ENCODE measurements around the gene FJX1.

FJX1 gene, protein sequence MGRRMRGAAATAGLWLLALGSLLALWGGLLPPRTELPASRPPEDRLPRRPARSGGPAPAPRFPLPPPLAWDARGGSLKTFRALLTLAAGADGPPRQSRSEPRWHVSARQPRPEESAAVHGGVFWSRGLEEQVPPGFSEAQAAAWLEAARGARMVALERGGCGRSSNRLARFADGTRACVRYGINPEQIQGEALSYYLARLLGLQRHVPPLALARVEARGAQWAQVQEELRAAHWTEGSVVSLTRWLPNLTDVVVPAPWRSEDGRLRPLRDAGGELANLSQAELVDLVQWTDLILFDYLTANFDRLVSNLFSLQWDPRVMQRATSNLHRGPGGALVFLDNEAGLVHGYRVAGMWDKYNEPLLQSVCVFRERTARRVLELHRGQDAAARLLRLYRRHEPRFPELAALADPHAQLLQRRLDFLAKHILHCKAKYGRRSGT

DNA sequence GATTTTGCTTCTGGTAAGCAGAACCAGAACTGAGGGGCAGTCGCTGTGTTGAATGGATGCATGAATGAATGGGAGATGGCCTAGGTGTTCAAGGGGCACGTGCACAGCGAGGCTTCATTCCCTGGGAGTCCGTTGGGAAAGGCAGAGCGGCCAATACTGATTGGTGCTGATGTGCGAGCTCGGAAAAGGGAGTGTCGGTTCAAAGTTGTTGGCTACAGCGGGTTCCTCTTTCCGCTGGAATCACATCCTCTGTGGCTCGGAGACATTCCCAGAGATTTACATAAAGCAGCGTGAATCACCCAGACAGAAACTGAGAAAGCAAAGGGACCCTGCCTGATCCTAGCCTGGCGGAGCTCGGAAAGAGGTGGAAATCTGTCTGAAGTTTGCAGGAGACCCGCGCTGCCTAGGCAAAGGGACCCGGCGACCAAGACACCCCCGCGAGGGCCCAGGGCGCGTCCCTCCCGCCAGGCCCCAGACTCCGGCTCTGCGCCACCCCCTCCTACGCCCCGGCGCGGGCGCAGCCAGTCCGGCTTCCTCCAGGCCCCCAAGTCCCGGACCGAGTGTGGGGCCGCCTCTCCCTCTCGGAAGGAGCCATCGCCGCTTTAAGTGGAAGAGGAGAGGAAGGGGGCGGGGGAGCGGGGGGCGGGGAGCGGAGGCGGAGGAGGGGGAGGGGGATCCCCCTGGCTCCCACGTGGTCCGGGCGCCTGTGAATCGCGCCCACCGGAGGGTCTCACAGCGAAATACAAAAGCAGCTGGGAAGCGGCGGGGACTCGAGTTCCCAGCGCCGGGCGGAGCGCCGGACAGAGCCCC is at the start of gene FJX1:
FJX1 (plus strand) TSS at position 774 of the 810 bp plus-strand sequence. CDS start 177 bp downstream, outside the sequence.
- peak; percentile 3 for DNase-seq (ENCODE audit: low read depth)

DNA sequence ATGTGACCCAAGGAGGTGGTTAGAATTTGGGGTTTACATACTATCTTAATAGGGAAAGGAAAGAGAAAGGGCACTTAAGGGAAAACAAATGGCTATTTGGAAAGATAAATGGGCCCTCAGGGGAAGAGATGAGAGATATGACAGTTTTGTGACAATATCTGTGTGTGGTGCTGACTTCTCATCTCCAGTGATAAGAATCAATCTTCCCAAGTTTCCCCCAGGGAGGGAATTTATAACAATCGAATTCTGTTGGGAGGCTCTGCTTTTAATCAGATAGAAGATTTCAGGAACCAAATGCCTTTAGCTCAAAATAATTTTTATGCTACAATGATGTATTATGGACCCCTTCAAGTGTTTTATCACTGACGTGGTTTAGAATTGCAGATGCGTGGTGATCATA is 46.6 kb upstream of the FJX1 start:
- DNase-seq (ENCODE audit: low read depth) = no peak

DNA sequence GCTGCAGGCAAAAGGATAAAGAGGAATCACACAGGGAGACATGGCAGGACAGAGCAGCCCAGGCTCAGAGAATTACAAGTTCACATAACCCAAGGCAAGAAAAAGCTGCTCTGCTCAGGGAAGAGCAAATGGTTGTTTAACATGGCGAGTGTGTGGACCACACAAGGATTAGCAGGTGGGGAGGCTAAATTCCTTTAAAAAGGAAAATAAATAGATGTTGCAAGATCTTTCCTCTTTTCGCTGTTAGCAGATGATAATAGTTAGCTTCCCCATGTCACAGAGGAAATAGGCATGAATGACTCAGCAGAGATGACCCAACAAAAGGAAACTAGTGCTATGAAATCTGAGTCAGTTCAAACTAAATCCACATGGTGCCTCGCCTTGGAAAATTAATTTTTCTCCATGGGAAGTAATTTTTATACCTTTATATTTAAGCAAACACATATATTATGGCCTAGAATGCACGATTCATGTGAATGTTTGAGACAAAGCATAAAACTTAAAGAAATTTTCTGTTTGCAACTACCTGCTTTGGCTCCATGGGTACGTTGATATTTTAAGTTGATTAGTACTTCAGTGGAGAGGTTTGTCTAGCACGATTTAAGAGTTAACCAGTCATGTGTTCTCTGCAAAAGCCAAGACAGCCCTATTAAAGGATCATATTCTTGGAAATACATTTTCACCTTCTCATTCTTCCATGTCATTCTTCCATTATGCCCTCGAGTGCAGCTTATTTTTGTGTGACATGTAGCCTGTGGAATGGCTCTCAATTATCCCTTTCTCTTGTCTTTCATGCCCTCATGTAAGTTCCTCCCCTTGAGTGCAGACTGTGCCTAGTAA is 38.5 kb upstream of the FJX1 start:
- no peak for DNase-seq (ENCODE audit: low read depth)

DNA sequence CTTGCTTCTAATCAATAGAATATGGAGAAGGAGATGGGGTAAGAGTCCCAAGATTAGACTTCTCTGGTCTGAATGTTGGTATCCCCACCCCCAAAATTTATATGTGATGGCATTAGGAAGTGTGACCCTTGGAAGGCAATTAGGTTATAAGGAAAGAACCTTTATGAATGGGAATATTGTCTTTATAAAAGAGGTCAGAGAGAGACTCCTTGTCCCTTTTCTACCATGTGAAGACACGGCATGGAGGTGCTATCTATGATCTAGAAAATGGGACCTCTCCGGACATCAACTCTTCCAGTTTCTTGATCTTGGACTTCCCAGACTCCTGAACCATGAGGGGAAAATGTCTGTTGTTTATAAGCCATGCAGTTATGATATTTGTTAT is 37.9 kb upstream of the FJX1 start:
- DNase-seq (ENCODE audit: low read depth) = no peak

DNA sequence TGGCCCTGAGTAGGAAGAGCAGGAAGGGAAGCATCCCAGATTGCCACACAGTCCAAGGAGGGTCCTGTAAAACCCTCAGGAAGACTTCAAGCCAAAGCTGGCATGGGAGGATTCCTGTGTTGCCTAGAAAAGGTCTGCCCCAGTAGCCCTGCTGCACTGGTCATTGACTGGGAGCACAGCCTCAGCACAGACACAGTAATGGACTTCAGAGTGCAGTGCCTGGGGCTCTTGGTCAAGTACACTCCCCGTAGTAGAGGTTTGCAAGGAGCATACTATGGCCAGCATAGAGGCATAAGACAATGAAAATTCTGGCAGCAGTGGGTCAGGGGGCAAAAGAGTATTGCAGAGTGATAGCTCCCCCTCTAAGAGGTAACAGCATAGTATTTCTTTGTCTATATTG is 36.2 kb upstream of the FJX1 start:
- no peak for DNase-seq (ENCODE audit: low read depth)

DNA sequence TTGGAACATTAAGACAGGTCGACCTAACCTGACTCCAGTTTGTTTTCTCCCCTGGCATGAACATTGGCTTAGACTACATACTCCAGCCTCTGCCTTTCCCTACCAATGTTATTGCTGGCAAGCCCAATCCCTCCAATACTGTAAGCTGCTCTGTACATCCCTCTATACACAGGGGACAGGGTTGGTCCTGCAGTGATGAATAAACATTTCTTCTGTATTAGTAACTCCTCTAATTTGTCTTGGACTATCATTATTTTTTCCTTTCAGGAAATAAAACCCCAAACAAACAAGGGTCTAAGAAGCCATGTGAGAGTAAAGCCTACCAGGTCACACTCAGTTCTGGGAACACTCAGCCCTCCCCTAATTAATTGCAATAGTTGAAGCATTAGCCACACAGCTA is 35.1 kb upstream of the FJX1 start:
- DNase-seq (ENCODE audit: low read depth) = no peak

DNA sequence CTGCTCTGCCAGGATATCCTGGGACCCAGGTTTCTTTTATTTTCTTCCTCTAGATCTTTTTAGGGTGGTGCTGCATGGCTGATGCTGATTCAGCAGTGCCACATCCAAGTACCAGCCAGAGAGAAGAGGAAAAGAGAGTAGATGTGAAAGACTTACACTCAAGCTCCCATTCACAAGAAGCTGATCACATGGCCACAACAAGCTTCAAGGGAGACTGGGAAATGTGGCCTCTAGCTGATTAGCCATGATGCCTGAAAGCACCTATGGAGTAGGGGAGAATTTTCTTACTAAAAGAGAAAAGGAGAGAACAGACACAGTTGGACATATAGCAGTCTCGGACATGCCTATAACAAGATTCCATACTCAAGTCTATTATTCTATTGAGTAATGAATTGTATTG is 34.4 kb upstream of the FJX1 start:
- DNase-seq (ENCODE audit: low read depth) = no peak

DNA sequence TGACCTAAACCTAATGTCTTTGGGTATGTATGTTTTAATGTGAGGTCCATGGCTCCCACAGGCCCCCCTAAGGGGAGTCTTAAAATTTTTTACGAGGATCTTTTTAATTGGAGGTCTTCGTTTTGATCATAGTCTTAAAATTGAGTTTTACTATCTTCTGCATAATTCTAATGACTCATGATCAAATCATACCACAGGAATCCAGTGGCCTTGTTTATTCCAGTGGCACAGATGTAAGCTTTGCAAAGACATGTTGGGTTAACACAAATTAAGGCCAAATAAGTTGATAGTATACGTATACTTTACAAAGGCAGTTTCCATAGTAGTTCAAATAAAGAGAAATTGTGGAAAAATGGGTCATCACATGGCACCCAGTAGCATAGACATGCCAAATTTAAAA is 33.9 kb upstream of the FJX1 start:
- DNase-seq (ENCODE audit: low read depth) = no peak

DNA sequence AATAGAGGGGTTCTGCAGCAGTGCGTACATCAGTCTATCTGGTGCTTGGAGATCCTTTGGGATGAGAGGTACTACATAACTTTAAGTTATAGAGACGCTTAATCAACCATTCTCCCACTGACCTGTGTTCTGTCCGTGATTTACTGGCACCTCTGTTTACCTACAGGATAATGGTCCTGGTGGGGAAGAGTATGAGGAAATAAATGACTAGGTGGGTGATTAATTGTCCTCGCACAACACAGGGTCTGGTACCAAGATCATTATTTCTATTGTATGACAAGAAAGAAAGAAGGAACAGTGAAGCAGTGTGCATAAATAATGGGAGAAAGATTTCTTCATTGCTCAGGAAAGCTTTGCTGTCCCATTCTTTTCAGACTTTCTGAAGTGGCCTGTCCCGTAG is 32.8 kb upstream of the FJX1 start:
- DNase-seq (ENCODE audit: low read depth) = no peak

DNA sequence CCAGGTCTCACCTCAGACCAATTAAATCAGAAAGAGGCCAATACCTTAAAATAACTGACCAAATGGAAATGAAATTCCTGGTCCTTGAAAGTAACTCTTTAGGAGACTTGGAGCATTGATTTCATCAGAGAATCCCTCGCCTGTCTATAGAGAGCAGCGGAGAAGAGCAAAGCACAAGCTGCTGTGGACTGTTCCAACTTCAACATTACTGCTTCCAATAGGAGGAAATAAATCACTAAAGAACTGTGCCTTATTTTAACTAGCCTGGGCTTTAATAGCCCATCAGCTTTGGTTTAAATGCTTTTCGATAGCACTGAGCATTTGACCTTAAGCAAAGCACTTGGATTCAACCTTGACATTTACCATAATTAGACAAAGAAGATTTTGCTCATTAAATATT is 32.0 kb upstream of the FJX1 start:
- no peak for DNase-seq (ENCODE audit: low read depth)

DNA sequence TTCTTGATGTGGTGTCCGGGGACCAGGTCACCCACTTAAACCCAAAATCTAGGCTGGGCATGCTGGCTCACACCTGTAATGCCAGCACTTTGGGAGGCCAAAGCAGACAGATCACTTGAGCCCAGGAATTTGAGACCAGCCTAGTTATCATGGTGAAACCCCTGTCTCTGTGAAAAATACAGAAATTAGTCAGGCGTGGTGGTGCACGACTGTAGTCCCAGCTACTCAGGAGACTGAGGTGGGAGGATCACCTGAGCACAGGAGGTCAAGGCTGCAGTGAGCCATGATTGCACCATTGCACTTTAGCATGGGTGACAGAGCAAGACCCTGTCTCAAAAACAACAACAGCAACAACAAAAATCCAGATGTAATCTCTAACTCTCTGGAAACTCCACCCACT is 30.3 kb upstream of the FJX1 start:
- DNase-seq (ENCODE audit: low read depth) = no peak

DNA sequence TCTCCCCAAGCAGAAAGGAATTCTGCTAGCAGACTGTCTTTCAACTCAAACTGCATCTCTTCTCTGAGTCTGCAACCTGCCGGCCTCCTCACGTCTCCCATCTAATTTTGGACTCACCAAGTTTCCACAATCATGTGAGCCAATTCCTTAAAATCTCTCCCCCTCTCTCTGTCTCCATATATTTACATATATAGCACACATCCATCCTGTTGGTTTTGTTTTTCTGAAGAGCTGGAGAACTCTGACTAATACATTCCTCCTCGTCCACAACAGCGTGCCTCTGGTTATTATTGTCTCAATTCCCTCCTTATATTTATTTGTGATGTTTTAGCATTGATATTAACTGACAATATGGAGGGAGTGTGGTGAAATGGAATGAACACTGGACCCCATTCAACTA is 29.6 kb upstream of the FJX1 start:
- no peak for DNase-seq (ENCODE audit: low read depth)

DNA sequence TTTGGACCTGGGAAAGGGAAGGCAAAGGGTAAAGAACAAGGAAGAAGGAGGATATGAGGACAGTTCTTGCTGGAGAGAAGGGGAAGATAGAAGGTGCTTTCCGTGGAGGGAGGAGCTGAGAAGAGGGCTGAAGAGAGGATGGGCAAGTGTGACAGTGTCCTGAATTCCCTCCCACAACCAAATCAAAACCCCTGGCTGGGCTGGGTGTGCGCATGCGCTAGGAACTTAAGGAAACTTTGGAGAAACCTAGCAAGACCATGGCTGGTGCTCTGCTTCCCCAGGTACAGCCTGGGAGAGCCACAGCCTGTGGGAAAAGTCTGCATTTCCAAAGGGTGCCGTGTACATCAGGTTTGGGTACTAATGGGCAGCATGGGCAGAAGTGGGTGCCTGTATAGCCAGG is 29.0 kb upstream of the FJX1 start:
- no peak for DNase-seq (ENCODE audit: low read depth)

DNA sequence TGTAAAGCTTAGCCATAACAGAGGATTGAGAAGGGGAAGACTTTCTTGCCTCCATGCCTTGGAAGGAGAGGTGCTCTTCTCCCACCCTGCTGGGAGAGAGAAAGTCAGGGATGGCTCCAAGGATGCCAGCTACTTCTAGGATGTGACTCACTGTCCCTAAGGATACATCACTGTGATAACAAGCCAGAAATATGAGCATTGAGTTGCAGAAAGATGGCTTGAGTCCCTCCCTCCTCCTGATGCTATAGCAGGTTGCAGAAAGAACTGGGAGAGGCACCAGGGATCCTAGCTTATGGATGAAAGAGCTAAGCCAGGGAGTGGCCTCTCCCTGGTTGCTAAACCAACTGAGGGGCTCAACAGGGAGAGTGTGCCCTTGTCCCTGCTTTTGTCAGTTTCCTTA is 27.8 kb upstream of the FJX1 start:
- DNase-seq (ENCODE audit: low read depth) = no peak

DNA sequence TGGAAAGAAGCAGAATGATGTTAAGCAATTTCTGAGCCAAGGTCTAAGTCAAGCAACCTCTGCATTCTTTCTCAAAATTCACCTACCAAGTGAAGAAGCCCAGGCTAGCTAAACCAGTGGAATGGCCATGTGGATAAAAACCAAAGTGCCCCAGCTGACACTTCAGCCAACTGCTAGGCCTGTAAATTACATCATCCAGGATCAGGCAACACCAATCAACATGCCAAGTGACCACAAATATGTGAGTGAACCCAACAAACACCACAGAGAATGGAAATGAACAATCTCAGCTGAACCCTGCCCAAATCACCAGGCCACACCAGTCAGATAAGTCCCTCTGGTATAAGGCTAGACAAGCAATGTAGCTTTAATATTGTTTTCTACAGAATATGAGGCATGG is 25.1 kb upstream of the FJX1 start:
- no peak for DNase-seq (ENCODE audit: low read depth)

DNA sequence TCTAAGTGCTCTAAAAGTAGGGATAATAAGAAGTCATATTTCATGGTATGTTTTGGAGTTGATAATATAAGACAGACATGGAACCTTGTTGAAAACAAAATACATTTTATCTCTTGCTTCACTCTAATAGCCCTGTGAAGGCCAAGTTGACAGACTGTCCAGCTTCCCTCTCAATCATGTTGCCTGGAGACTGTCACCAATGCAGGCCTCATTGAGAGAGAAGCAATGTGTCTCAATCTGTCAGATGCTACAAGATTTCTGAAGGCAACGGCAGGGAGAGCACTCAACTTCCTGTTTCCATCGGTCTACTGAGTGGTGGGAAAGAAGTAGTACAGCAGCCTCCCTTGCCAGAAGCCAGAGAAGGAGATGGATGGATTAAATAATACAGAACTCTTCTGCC is 23.6 kb upstream of the FJX1 start:
- DNase-seq (ENCODE audit: low read depth) = no peak

DNA sequence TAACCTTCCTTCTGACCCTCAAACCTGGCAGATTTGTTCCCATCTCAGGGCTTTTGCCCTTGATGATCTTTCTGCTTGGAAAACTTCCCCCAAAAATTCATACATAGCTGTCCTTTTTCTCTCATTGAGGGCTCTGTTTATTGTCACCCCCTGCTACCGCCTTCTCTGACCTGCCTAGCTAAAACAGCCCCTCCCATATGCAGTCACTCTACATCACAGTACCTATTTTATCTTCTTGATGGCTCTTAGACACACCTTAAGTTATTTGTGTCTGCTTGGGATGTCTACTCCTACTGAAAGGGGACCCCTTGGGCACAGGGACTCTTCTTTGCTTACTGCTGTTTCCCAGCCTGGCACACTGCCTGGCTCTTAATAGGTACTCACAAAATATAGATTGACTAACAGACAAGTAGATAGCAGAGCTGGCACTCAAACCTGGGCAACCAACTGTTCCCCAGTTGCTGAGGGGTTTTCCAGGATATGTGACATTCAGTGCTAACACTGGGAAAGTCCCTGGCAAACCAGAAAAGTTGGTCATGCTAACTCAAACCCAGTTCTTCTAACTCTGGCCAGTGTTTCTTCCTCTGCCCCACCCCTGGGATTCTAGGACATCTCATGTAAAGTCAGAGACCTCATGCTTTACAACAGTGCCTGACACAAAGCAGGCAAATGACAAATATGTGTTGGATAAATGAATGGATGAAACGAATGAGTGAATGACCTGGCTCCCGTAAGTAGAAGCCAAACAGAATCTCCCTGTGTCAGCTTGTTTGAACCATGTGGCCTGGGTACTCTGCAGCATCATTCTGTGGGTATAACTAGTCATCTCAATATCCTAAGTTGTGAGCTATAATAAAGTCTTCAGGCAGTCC is 19.8 kb upstream of the FJX1 start:
- no peak for DNase-seq (ENCODE audit: low read depth)

DNA sequence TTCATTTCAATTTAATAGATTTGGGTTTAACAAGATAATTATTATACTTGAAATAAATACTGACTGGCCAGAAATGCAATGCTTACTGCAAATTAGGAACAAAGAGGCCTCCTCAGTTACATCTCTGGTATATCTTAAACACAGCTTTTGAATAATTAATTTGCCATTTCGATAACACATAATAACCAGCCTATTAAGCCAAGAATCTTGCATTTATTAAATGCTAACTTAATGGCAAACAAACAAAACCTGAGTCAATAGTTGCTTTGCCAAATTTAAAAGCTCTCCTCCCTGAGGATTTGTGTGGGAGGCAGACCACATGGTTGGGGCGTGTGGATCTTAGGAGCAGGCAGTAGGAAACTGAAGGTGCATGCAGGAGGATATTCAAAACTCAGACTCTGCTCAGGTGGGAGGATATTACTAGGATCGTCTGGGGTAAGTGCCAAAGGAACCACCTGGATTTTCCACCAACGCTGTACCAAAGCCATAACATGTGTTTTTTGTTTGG is 17.9 kb upstream of the FJX1 start:
- no peak for DNase-seq (ENCODE audit: low read depth)

DNA sequence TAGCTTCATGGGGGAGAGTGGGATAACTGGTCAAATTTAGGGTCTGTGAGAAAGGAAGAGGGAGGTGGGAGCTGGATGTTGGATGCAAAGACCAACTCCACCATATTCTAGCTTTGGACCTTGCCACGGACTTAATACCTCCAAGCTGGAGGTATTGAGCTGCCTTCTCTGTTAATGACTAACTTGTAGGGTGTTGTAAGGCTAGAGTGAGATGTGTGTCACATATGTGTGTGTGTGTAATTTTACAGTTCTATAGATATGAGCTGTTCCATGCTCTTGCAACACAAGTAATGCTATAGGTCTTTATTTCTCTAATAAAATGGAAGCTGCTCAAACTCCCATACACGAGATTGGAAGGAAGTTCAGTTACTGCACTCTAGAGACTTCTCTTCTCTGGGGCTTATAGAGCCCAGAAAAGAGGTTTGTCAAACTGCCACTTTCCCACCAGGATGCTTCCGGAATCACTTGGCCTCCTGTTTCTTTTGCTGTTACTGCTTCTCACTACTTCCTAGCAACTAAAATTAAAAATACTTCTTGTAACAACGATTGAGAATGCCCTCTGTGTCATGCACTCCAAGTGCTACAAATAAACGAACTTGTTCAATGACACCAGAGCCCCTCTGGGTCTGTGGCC is 16.0 kb upstream of the FJX1 start:
- DNase-seq (ENCODE audit: low read depth) = no peak

DNA sequence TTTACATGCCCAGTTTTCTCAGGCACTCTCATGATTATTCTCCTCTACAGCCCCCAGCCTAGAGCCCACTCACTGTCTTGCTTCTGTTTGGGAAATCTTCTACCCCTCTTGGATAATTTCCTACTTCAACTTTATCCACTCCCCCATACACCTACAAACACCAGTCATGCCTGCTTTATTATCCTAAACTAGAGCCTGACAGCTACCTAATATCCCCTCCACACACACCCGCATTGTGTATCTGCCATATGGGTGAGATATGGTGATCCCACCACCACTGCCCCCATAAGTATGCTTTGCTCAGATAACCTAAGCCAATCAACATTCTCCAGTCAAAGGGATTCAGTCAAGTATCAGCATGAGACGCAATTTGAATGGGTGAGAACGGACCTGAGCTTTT is 15.3 kb upstream of the FJX1 start:
- DNase-seq (ENCODE audit: low read depth) = no peak

DNA sequence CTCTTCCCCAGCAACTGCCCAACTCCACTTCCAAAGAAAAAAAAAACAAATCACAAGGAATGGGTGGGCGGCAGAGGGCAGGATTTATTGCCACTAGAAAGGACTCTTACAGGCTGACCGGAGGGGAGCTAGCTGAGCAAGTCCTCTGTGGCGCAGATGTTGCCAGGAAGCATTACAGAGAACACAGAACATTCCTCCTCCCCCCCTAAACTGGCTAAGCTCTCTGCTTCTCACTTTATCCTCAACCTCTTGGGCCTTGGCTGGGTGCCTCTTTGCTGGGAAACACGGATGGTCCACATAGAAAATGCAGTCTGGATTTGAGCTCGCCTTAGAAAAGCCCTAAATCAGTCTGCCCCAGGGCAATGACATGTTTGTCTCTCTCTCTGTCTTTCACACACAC is 12.6 kb upstream of the FJX1 start:
- DNase-seq (ENCODE audit: low read depth) = no peak
